ENCODE data around the gene RHOXF1.
"Not testable (repeated sequence)": the region's sequence is repeated elsewhere in the genome, so short reads cannot be mapped to it uniquely, and the experiment has no call there.

Gene RHOXF1

DNA sequence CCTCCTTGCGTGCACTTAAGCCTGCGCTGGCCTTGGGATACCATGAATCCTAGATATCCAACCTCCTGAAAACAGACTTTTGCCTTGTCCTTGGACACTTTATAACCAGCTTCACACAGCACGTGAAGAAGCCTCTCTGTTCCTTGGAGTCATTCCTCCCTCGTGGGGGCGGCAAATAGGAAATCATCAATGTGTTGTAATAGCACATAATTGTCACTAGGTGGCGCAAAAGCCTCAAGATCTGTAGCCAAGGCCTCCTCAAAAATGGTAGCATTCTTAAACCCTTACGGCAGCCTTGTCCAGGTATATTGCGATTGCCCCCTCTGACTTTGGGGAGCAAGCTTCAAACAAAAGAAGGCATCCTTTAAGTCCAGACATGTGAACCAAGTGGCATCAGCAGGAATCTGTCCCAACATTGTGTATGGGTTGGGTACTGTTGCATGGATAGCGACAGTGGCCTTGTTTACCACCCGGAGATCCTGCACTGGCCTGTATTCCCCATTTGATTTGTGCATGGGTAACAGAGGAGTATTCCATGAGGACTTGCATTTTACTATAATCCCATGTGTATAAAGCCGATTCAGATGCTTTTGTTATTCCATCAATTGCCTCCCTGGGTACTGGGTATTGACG is 30.0 kb downstream of the RHOXF1 start:
- DNase-seq (ENCODE audit: low read depth in 2 of 2), result not testable (repeated sequence)

DNA sequence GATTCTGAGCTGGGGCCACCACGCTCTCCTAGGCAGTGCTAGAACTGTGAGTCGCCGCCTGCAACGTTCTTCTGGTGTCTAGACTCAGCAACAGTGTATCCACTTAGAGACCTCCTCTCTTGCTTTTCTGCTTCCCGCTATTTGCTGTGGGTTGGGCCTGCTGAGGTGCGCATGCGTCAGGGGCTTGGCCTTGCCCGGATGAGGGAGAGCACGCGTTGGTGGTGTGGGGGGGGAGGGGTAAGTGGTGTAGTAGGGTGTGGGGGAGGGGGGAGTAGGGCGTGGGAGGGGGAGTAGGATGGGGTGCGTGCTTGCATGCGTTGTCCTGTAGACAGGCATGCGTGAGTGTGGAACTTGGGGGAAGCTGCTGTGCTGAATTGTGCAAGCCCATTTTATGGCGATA is 38.1 kb downstream of the RHOXF1 start, which contains the start of gene RHOXF2B:
TSS of gene RHOXF2B (minus strand) at position 101 of the 400 bp plus-strand sequence. CDS start 138 bp downstream, outside the sequence.
- DNase-seq (ENCODE audit: low read depth in 2 of 2), result not testable (repeated sequence)

DNA sequence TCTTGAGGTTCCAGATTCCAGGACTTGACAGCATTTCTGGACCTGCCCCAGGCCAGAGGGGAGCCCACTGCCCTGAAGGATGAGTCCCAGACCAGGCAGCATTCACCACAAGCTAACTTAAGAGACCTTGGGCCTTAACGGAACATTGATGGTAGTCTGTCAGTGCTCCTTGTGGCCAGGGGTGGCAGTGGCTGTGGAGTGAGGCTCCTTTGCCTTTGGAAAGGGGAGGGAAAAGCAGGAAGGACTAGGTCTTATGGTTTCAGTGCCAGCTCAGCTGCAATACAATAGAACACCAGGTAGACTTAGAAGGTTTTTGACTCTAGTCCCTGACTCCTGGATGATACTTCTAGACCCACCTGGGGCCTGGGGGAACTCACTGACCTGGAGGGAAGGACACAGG is 49.5 kb downstream of the RHOXF1 start:
- not testable (repeated sequence) for DNase-seq (ENCODE audit: low read depth in 2 of 2)
